Adrenal gland (tissue), 5 donors: ENCODE measurements around the gene PRIM2.
"Not testable (repeated sequence)": the region's sequence is repeated elsewhere in the genome, so short reads cannot be mapped to it uniquely, and the experiment has no call there.

ENCODE experiments used
- CTCF ChIP-seq, 6 experiments: fragments of 450-650 bp in 4 of 6; fragments of 200-600 bp in 2 of 6; sonication (generic) in 1 of 6; IDR thresholded peaks; 1 replicate in 5 of 6; 2 replicates in 1 of 6; pipeline versions ENCODE4 v1.5.1 to v1.8.0; 2016 to 2021; ENCODE audit warnings: antibody characterized with exemption in 6 of 6, mild to moderate bottlenecking in 2 of 6, moderate library complexity in 1 of 6
- POLR2A ChIP-seq, 2 donors: fragments of 450-650 bp; IDR thresholded peaks; one replicate each; pipeline ENCODE4 v1.6.1; 2017; ENCODE audit warnings: antibody characterized with exemption in 2 of 2, mild to moderate bottlenecking in 2 of 2, moderate library complexity in 1 of 2
- donor health status: DM: no; HTN: no; CAD: no.

GRCh38 chr6:57610612-57611011 is 293.2 kb downstream of the PRIM2 start:
- TF ChIP-seq CTCF, POLR2A (IDR thresholded peaks at IDR 0.05): not testable (repeated sequence)
